Measurements from ENCODE around the gene INTS14. TPM values are rescaled to one million over a fixed set of nuclear protein-coding genes. Genes with fewer than 3 reads are reported as not detected.
A peak's percentile ranks its signal among the peaks of the same experiment; 100 is the strongest.

INTS14 gene
- total RNA-seq, 1 donor from 2014 or later, result 25.0 TPM

GRCh38 chr15:65532738-65533051 lies 78.2 kb downstream of the INTS14 start:
- DNase-seq (ENCODE audit: low spot score), result peak; percentile 13

GRCh38 chr15:65530318-65531111 lies 80.4 kb downstream of the INTS14 start, which contains the start of gene HACD3:
Gene HACD3 (plus strand): TSS chr15:65530463. CDS start chr15:65530632, 169 bp downstream.
- DNase-seq (ENCODE audit: low spot score), result peak; percentile 90

- DNase-seq (ENCODE audit: low spot score), result no peak
Observed at GRCh38 chr15:65529762-65530317, 81.1 kb downstream of the INTS14 start.

Other genes starting within 250 kb of the INTS14 start
- 2.6 TPM for gene IGDCC3, start 233.1 kb downstream of the INTS14 start, total RNA-seq (ENCODE audit: insufficient read depth, low replicate concordance)
- 37.3 TPM for gene IGDCC4, start 188.2 kb downstream of the INTS14 start, total RNA-seq (ENCODE audit: insufficient read depth, low replicate concordance)
- 28.2 TPM for gene DPP8, start 93.4 kb downstream of the INTS14 start, total RNA-seq (ENCODE audit: insufficient read depth, low replicate concordance)
- 48.6 TPM for gene HACD3, start 80.7 kb downstream of the INTS14 start, total RNA-seq (ENCODE audit: insufficient read depth, low replicate concordance)
- 8.7 TPM for gene SLC24A1, start 10.8 kb upstream of the INTS14 start, total RNA-seq (ENCODE audit: insufficient read depth, low replicate concordance)
- gene DENND4A, start 181.2 kb upstream of the INTS14 start, total RNA-seq (ENCODE audit: insufficient read depth, low replicate concordance), result 24.1 TPM

All from umbilical cord (tissue), 2 donors.